Measurements from ENCODE around the gene MAPK10. TPM values are rescaled to one million over a fixed set of nuclear protein-coding genes. Genes with fewer than 3 reads are reported as not detected.
A peak's percentile ranks its signal among the peaks of the same experiment; 100 is the strongest.

Gene MAPK10
- total RNA-seq, 3 donors from 2014 or later (not counting 1 experiment from before 2014, with no cell fraction given) = 0.92 TPM; not detected in 2

GRCh38 chr4:85970535-85970934 lies 389.3 kb downstream of the MAPK10 start:
- Histone ChIP-seq H3K9me3 (ENCODE audit: control insufficient read depth, insufficient read depth, low read length) (no peaks in the 10 kb centered on the region), H3K36me3 (ENCODE audit: control insufficient read depth, insufficient read depth, low read length) (no peaks in the 10 kb centered on the region), H3K4me1 (ENCODE audit: control insufficient read depth, insufficient read depth, low read length) (no peaks in the 10 kb centered on the region), H3K27me3 (ENCODE audit: control insufficient read depth, insufficient read depth, low read length) (no peaks in the 10 kb centered on the region), H3K27ac (ENCODE audit: low read length) (no peak overlapping the region), H3K4me3 (ENCODE audit: low read length) (no peak overlapping the region)
- Mint-ChIP-seq H3K27ac (no peak overlapping the region), H3K4me3 (no peak overlapping the region), H3K36me3 (no peaks in the 10 kb centered on the region), H3K27me3 (ENCODE audit: low read depth in 2 of 2) (no peaks in the 10 kb centered on the region), H3K9me3 (peaks cover 2 to 3% of the 10 kb centered on the region in 2 donors), H3K4me1 (no peaks in the 10 kb centered on the region)
- no peak for TF ChIP-seq CTCF (IDR thresholded peaks at IDR 0.05)
- ATAC-seq = no peak
- DNase-seq = no peak
- intact Hi-C loops (cut with micrococcal nuclease) = no loop called here
- WGBS (ENCODE audit: insufficient coverage) = 94% methylated on average over 2 of the region's 2 CpGs

- no peaks in the 10 kb centered on the region for H3K36me3 Mint-ChIP-seq
- no peaks in the 10 kb centered on the region for H3K27me3 Mint-ChIP-seq (ENCODE audit: low read depth in 2 of 2)
- H3K9me3 Mint-ChIP-seq = peaks cover 4 to 6% of the 10 kb centered on the region in 2 donors
- H3K27me3 ChIP-seq (ENCODE audit: control insufficient read depth, insufficient read depth, low read length) = no peaks in the 10 kb centered on the region
- WGBS (ENCODE audit: insufficient coverage) = 75% methylated on average over 1 of the region's 3 CpGs
- intact Hi-C loops (cut with micrococcal nuclease) = no loop called here
- H3K9me3 ChIP-seq (ENCODE audit: control insufficient read depth, insufficient read depth, low read length) = no peaks in the 10 kb centered on the region
- H3K4me3 Mint-ChIP-seq = no peak overlapping the region
- ATAC-seq (no peak), DNase-seq (peak in 1 of 2 donors; percentile 9)
- no peak for TF ChIP-seq CTCF (IDR thresholded peaks at IDR 0.05)
- no peak overlapping the region for H3K27ac ChIP-seq (ENCODE audit: low read length)
- no peak overlapping the region for H3K4me3 ChIP-seq (ENCODE audit: low read length)
- no peaks in the 10 kb centered on the region for H3K36me3 ChIP-seq (ENCODE audit: control insufficient read depth, insufficient read depth, low read length)
- H3K4me1 ChIP-seq (ENCODE audit: control insufficient read depth, insufficient read depth, low read length) = no peaks in the 10 kb centered on the region
- no peak overlapping the region for H3K27ac Mint-ChIP-seq
- no peaks in the 10 kb centered on the region for H3K4me1 Mint-ChIP-seq
These were observed 390.7 kb downstream of the MAPK10 start for GRCh38 chr4:85968945-85969819.

GRCh38 chr4:85967872-85968271 lies 392.0 kb downstream of the MAPK10 start:
- DNase-seq (no peak), ATAC-seq (no peak)
- Mint-ChIP-seq H3K27ac (no peak overlapping the region), H3K27me3 (ENCODE audit: low read depth in 2 of 2) (no peaks in the 10 kb centered on the region), H3K9me3 (peaks cover 4 to 8% of the 10 kb centered on the region in 2 donors), H3K4me1 (no peaks in the 10 kb centered on the region), H3K36me3 (no peaks in the 10 kb centered on the region), H3K4me3 (no peak overlapping the region)
- 70% methylated on average over 1 of the region's 2 CpGs for WGBS (ENCODE audit: insufficient coverage)
- Histone ChIP-seq H3K4me3 (ENCODE audit: low read length) (no peak overlapping the region), H3K9me3 (ENCODE audit: control insufficient read depth, insufficient read depth, low read length) (no peaks in the 10 kb centered on the region), H3K36me3 (ENCODE audit: control insufficient read depth, insufficient read depth, low read length) (no peaks in the 10 kb centered on the region), H3K27ac (ENCODE audit: low read length) (no peak overlapping the region), H3K27me3 (ENCODE audit: control insufficient read depth, insufficient read depth, low read length) (no peaks in the 10 kb centered on the region), H3K4me1 (ENCODE audit: control insufficient read depth, insufficient read depth, low read length) (no peaks in the 10 kb centered on the region)
- TF ChIP-seq CTCF (IDR thresholded peaks at IDR 0.05) = no peak
- intact Hi-C loops (cut with micrococcal nuclease) = no loop called here

Measured in natural killer cell (primary cell).